ENCODE results near the gene AUTS2.

AUTS2 gene

DNA sequence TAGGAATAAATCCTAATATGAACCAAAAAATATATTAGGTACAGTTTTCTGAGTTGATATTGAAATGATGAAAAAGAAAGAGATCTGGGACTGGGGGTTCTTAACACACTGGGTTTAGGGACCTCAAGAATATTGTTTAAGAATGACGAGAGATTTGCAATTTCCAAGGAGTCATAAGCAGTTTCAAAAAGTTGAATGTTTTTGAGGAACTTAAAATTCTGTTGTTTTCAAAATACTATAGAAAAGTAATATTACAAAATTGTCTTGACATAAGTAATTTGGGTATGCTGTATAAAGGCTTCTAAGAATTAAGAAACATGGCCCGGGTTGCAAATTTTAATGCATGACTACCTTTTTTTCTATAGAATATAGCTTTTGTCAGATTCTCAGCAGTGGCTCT, 88.1 kb downstream of the AUTS2 start:
- DNase-seq (ENCODE audit: low read depth in 3 of 3) = no peak

DNA sequence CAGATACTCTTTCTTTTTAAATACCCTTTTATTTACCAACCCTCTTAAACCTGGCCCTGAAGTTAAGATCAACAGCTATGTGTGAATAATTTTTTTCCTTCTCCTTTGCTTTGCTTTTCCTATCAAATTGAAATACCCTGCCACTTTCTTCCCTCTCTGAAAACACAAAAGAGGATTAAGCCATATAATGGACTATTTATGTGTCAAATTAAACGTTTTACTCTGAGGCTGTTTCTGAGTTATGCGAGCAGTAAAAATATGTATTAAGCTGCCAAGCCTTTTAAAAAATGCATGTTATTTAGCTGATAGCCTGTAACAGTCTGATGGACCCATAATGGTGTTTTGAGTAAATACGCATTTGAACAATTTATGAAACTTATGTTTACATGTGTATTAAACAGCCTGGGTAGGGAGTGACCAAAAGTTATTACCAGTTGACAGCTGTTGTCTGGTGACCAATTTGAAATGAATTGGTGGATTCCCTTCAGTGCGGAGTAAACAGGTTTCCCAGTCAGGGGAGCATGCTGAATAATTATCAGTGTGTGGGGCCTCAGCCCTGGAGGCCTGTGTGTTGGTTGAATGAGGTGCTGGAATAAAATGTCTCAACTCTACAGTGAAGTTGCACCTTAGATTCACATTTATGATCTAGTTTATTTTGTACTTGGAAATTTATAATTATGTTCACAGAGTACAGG, 89.6 kb downstream of the AUTS2 start:
- DNase-seq (ENCODE audit: low read depth in 3 of 3) = no peak

DNA sequence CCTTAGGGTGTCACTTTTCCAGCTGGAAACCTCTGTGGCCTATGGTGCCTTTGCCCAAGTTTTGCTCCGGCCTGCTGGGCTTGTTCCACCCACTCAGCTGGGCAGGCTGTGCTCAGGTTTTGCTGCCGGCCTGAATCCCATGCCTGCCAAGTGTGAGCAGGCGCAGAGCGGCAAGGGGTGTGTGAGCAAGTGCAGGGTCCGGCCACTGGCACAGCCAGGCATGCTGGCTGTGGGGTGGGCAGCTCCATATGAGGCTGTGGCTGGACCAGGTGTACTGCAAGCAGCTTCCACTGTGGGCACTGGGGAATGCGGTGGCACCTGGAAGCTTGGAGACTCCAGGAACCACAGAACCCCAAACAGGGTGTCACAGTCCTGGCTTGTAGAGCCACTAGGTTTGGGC, 92.1 kb downstream of the AUTS2 start:
- no peak for DNase-seq (ENCODE audit: low read depth in 3 of 3)

DNA sequence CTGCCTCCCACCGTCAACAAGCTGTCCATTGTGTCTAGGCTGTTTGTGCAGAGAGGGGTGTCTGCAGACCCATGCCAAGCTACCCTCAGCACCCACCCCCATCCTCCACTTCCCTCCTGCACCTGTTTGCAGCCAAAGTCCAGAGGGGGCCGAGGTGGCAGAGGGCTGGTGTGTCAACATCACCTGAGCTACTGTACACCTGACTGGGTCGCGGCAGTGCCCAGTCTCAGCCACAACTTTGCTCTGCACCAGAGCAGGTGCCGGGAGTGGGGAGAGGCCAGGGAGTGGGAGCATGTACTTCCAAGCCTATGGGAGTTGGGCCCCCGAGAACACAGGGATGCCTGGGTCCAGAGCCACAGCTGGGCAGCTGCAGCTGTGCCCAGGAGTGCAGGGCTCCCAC, 93.1 kb downstream of the AUTS2 start:
- no peak for DNase-seq (ENCODE audit: low read depth in 3 of 3)

DNA sequence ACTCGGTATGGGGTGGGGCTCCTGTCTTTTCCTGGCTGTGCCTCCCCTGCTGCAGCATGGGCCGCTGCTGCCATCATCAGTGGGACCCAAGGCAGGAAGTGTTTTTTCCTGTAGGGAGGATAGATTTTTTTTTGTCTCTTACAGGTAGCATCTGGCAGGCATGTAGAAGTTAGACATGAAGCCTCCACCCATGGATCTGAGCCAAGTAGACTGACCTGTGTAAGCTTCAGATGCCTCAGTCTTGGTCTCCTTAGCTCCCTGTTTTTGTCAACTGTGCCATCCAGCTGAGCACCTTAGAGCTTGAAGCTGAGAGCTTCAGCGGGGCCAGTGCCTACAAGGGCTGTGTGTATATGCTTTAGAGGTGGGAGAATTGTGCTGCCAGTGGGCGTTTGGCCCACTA, 93.5 kb downstream of the AUTS2 start:
- no peak for DNase-seq (ENCODE audit: low read depth in 3 of 3)

DNA sequence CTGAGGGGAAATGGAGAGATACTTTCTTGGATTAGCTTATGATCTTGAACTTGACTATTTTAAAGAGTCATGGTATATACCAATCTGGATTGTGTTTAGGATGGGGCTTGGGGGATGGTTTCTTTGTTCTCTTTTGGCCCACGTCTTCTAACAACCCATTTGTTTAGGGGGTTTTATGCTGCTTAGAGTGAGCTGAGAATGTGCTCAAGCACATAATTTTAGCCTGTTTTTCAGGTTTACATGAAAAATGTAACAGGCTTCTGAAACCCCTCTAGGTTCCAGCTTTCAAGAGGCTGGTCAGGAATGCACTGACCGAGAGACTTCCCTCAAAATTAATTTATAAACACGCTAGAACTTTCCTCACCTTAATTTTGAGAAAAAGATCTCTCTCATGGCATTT, 94.3 kb downstream of the AUTS2 start:
- DNase-seq (ENCODE audit: low read depth in 3 of 3) = no peak

DNA sequence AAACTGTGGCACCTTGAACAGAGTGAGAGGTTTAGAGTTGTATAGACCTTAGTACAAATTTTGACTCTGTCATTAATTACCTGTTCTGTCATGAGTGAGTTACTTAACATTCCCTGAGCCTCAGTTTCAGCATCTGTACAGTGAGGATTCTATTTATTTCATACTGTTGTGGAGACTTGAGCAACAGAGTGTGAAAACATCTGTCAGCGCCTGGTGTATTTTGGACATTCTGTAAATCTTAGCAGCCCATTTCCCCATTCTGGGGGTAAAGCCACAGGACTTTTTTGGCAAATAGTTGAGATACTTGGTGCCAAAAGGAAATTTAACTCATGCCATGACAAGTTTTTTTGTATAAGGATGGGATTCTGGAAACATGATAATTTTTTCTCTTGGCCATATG, 94.8 kb downstream of the AUTS2 start:
- DNase-seq (ENCODE audit: low read depth in 3 of 3) = no peak

DNA sequence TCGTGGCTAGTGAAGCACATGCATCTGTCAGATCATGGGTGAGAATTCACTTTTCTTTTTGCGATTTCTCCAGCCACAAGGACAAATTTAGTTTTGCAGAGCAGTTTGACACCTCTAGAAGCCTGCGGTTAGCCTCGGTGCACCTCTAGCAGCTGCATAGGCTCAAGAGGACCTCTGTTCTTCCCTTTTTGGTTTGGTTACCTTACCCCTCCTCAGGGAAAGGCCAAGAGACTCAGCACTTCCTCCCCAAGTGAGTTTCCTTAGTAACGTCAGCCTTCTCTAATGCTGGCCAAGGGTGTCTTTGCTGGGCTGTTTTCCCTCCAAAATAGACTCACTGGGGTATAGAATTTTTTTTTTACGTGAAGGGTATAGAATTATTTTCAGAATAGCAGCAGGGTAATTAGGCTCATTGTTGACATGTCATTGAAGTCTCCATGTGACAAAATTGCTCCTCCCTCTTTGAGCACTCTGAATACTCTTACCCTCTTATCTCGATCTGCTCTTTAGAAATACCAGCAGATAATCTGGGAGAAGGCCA, 97.8 kb downstream of the AUTS2 start:
- DNase-seq (ENCODE audit: low read depth in 3 of 3) = no peak

DNA sequence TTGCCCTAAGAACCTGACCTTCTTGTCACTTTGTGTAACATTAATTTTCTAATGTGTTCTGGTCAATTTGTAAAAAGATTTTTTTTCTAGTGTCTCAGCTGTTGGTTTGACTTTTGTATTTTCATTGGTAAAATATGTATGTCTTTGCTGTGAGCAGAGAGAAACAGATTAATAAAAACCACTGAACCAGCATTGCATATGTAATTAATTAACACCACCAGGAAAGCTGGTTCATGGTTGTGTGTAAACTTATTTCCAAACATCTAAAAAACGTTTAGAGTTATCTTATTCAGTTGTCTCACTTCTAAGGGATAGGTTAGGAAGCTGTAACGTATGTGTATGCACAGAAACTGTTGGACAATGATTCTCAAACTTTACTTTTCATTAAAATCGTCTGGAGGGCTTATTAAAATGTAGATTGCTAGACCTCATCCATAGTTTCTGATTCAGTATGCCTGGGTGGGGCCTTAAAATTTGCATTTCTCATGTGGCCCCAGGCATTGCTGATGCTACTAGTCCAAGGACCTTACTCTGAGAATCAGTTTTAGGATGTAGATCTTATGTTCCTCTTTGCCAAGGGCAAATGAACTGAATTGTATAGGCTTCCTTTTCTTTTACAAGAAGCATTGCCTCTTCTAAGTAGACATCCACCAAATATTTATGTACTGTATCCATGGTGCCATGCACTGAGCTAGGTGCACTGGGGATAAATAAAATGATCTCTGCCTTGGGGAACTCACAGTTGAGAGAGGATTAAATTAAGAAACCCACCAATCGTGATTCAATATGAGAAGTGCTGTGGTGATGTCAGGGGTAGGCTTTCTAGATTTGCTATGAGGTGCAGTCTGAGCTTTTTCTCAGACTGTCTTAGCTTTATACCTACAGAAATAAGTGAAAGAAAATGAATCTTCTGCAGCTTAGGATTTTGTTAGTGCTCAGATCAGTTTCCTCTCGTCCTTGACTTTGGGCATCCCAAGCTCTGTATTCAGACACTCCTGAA, 98.7 kb downstream of the AUTS2 start:
- DNase-seq (ENCODE audit: low read depth in 3 of 3) = no peak

DNA sequence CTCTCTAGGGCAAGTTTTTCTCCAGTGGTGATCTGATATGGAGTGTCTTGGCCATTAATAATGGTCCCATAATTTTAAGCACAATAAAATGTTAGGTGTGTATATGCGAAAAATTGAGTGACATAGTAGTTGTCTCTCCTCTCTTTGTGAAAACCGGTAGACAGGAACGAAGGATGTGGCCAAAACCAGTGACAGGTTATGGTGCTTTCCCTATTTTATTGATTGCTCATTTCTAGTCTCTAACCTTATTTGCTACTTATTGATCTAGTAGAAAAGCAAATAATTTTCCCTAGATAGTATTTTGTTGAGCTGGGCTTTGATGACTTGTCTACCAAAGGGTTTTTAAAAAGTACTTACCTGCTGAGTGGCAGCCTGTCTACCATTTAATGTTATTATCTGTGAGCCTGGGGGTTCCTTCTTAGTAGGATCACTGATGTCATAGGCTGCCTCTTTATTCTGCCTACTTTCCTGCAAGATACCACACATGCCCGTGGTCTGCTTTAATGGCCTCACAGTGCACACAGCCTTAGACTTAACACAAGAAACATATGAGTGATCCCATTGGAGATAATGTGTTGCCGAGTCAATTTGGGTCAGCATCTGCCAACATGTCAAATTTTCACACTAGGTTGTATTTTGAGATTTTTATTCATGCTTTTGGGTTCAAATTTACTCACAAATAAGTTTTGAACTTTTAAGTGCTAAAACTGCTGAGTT, 100.0 kb downstream of the AUTS2 start:
- no peak for DNase-seq (ENCODE audit: low read depth in 3 of 3)

DNA sequence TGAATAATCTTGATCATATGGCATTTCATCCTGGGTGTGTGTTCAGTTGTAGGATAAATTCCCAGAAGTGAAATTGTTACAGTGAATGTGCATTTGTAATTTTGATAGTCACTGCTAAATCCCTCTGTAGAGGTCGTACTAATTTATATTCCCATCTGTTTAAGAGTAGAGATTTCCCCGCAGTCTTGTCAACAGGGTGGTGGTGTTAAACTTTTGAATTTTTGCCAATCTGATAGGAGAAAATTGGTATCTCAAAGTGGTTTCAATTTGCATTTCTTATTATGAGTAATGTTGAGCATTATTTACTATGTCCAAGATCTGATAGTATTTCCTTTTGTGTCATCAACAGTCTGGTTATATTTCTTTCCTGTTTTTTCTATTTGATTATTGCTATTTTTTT, 101.7 kb downstream of the AUTS2 start:
- no peak for DNase-seq (ENCODE audit: low read depth in 3 of 3)

DNA sequence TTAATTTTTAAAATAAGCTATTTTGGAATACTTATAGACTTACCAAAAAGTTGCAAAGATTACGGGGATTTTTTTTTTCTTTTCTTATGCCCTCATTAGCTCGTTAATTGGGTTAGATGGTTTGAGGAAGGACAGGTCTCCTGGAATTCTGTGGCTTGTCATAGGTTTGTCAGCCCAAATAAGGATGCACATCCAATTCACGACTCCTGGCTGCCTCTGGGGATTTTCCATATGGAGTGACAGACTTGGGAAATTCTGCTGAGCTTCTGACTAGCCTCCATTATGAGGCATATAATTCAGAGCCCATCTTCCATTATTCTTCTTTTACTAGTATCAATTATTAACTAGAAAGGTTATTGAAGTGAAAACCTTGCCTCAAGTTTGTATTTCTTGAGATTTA, 102.1 kb downstream of the AUTS2 start:
- no peak for DNase-seq (ENCODE audit: low read depth in 3 of 3)

DNA sequence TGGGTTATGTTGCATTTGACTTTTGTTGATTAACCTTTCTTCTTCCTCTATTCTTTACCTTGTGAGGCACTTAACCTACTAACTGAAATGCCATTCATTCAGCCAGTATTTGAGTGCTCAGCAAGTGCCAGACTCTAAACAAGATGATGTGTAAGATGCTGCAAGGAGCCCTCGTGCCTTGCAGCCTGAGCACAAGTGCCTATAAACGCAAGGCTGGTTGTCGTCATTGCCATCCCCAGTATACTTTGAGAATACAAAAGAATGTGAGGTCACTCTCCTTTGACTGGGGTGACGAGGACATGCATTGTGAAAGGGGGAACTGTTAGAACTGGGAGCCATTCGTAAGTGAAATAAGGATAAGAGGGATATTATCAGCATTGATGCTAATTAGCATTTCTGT, 103.0 kb downstream of the AUTS2 start:
- no peak for DNase-seq (ENCODE audit: low read depth in 3 of 3)

DNA sequence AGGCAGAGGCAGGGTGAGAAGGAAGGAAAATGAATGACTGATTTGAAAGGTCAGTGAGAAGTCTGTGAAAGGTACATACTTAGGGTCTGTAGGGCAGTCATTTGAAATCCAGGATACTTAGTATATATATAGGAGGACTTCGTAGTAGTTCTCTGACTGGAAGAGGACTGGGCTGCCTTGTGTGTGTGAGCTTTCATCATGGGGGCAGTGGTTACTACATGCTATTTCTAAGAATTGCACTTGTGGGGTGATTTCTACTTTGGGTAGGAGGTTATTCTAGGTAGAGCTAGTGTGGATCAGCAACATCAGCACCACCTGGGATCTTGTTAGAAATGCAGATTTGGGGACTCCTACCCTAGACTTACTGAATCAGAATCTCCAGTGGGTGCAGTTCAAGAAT, 104.1 kb downstream of the AUTS2 start:
- DNase-seq (ENCODE audit: low read depth in 3 of 3) = no peak

DNA sequence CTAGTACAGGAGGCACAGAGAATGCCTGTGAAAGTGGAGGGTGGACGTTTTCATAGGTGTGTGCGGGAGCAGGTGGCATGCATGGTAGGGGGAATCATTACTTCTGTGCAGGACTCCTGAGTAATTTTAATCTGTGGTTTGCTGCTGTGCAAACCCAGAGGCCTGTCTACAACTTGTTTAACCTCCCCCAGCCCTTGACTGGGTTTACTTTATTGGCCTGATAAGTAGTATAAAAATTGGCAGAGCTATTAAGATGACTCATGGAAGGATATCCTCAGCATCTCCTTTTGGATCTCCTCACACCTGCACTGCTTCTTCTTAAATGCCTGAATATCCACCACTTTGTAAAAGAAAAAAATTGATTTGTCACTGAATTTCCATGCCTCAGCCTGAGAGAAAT, 104.8 kb downstream of the AUTS2 start:
- no peak for DNase-seq (ENCODE audit: low read depth in 3 of 3)

DNA sequence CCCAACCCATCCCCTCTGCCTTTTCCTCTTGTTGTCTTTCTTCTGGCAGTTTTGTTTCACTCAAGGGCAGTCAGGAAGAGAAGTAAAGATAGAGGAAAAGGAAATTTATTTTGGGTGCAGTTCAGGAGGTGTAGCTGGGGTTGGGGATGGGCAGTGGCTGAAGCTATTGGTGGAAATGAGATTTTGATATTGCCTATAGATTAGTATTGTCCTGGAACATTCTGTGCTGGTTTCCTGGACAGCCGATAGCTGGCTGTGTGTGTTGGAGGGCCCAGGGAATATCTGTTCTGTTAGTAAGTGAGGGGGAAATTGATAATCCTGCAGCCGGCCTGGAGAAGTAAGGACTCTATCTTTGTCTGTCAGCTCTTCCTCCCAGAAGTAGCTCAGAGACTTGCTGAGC, 107.8 kb downstream of the AUTS2 start:
- DNase-seq (ENCODE audit: low read depth in 3 of 3) = no peak

DNA sequence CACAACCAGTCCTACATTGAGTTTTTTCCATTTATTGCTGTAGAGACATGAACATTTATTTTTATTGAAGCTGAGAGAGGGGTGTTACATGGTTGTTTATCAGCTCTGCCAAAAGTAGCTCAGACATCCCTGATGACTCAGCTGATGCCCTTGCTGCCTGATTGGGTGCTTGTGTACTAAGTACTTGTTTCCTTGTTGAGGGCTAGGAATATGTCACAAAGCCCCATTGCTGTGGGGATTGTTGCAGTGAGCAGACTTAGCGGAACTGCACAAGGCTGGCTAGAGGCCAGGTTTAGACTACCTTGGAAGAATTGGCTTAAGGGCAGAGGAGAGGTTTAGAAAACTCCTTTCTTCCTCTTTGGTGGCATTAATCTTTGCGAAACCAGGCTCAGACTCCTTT, 110.6 kb downstream of the AUTS2 start:
- DNase-seq (ENCODE audit: low read depth in 3 of 3) = no peak

DNA sequence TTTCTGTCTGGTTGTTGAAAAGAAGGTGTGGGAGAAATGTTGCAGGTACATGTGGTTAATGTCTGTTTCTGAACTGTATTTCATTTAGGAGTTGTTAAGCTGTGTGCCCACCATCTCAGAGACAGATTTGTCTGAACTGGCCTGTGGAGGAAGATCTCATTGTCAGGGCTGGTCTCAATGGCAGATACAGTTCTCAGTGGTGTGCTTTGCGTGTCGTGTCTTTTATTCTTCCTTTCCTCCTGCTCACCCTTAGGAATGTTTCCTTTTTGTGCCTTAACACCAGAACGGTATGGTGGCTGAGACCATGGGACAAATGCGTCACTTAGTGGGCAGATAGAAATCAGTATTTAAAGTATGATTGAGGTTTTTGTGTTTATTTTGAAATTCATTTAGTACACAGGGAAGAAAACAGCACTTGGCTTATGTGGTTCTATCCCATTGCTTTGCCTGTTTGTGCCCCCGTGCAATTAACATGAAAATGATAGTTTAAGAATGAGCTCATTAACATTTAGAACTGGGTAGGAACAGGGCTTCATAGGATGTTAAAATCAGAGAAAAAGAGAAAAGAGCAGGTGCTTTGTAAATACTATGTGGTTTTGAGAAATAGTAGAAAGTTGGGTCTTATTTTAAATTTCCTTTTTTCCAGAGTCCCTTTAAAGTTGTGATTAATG, 112.6 kb downstream of the AUTS2 start:
- DNase-seq (ENCODE audit: low read depth in 3 of 3) = no peak

DNA sequence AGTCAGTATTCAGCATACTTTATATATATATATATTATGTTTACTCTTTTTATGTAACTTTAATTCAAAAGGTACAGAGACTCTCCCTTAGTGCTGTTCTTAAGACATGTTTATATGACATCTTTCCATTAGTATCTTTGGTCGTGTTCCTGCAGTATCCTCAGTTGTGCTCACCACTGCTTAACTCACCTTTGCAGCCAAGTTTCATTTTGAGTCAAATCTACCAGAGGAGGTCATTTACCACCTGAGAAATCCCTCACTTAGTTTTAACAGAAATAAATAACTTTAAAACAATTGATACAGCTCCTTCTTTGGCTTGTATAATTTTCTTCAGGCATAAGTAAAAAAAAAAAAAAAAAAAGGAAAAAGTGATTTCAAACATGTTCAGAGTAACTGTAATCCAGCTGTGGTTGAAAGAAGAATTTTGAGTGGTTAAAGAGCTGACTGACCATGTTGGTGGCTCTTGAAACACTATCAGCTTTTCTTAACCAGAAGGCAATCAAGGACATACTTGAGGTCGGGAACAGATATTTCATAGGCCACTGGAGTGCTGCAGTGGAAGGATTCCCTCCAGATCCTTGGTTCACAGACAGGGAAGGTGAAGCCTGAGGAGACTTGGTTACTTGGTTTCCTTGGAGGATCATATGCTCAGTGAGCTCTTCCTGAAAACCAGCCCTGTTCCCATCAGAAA, 116.8 kb downstream of the AUTS2 start:
- DNase-seq (ENCODE audit: low read depth in 3 of 3) = no peak

DNA sequence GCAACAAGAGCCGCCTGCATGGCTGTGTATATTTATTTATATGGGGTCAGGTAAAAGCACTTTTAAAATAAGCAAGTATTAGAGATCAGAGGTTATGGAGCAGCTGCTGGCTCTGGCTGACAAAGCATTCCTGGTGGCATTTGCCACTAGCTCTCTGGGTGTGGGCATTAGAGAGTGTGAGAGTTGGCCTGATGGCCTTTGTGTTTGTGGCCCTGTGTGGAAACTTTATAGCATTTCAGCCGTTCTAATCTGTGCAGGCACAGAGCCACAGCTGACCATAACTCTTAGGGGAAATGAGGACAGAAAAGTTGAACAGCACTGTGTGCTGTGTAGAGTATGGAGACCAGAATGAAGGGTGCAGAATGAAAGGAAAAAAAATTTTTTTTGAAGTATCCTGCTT, 118.9 kb downstream of the AUTS2 start:
- DNase-seq (ENCODE audit: low read depth in 3 of 3) = no peak

DNA sequence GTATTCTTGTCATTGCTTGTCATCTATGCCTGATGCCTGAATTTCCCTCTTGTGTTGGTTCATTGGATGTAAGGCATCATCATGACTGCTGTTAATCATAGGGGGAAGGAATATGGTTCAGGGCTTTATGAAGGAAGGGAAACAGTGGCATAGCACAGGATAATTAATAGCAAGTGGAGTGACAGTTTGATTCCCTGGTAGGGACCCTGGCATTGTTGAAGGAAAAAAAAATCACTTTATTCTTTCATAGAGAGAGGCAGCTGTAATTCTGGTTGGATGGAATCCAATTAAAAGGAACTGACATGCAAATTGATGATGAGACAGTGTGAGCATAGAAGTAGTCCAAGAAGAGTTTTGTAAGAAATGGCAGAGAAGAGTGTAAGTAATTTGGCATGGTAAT, 121.4 kb downstream of the AUTS2 start:
- no peak for DNase-seq (ENCODE audit: low read depth in 3 of 3)
